HCT116 (cell line): ENCODE measurements around the gene RAI2.

Source experiments
- POLR2A ChIP-seq: IDR thresholded peaks from 2 replicates; pipeline ENCODE4 v1.7.0; 2011; ENCODE audit warnings: borderline replicate concordance; ENCODE audit not compliant: insufficient read depth, insufficient read length; ENCODE audit errors: extremely low read depth
- TF ChIP-seq, protein P1 (sequence below), 3 experiments: fragments of 200-600 bp in 1 of 3; sonication (generic) in 1 of 3; IDR thresholded peaks in 2 of 3; conservative IDR thresholded peaks in 1 of 3; 2 replicates each; pipeline ENCODE4 v1.5.1; 2012 to 2017; ENCODE audit warnings: low read depth in 2 of 3, low read length in 2 of 3, antibody characterized with exemption in 1 of 3, borderline replicate concordance in 1 of 3, control low read depth in 1 of 3, mild to moderate bottlenecking in 1 of 3, mixed read lengths in 1 of 3, mixed run types in 1 of 3, moderate library complexity in 1 of 3; ENCODE audit not compliant: insufficient read depth in 1 of 3

DNA sequence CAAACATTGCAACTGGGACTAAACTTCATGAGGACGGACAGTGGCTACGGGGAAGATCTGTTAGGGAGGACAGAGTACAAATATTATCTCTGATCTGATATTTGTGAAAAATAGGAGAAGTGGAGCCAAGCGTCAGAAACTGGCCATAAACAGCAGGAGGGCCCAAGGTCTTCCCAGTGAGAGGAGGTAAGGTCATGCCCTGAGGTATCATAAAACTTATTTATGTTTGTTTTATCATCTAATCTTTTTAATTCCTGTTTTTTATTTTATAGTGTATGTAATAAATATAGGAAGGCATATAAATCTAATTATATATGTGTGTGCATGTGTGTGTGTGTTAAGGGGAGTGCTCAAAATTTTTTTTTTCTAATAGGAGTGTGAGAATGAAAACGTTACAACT lies 51.8 kb downstream of the RAI2 start:
- TF ChIP-seq, protein P1, sequence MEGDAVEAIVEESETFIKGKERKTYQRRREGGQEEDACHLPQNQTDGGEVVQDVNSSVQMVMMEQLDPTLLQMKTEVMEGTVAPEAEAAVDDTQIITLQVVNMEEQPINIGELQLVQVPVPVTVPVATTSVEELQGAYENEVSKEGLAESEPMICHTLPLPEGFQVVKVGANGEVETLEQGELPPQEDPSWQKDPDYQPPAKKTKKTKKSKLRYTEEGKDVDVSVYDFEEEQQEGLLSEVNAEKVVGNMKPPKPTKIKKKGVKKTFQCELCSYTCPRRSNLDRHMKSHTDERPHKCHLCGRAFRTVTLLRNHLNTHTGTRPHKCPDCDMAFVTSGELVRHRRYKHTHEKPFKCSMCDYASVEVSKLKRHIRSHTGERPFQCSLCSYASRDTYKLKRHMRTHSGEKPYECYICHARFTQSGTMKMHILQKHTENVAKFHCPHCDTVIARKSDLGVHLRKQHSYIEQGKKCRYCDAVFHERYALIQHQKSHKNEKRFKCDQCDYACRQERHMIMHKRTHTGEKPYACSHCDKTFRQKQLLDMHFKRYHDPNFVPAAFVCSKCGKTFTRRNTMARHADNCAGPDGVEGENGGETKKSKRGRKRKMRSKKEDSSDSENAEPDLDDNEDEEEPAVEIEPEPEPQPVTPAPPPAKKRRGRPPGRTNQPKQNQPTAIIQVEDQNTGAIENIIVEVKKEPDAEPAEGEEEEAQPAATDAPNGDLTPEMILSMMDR (IDR thresholded peaks at IDR 0.05 in 2 of 3, conservative IDR thresholded peaks at IDR 0.05 in 1 of 3; ENCODE audit: borderline replicate concordance in 1 of 3, insufficient read depth in 1 of 3, low read depth in 2 of 3, low read length in 2 of 3): no peak
- no peak for TF ChIP-seq POLR2A
